SK-N-SH (cell line): ENCODE measurements around the gene SAP30BP.

Source experiments
- CTCF ChIP-seq: fragments of 200-600 bp; sonication (generic); IDR thresholded peaks from 2 replicates; pipeline ENCODE4 v1.6.1; 2017; ENCODE audit warnings: antibody characterized with exemption, mild to moderate bottlenecking, moderate library complexity
- EZH2phosphoT487 ChIP-seq: fragments of 200-600 bp; sonication (generic); IDR thresholded peaks from 2 replicates; pipeline ENCODE4 v1.6.1; 2017; ENCODE audit warnings: low read depth, mixed run types, mild to moderate bottlenecking, antibody characterized with exemption, moderate library complexity, borderline replicate concordance
- JUND ChIP-seq: IDR thresholded peaks from 2 replicates; pipeline ENCODE4 v1.4.0; 2012
- MAX ChIP-seq: IDR thresholded peaks from 2 replicates; pipeline ENCODE4 v1.4.0; 2012; ENCODE audit warnings: low read depth
- MXI1 ChIP-seq: IDR thresholded peaks from 2 replicates; pipeline ENCODE4 v1.6.1; 2012; ENCODE audit warnings: mild to moderate bottlenecking, low read depth, low read length, improper control_type of control experiment
- PBX3 ChIP-seq: IDR thresholded peaks from 2 replicates; pipeline ENCODE4; 2012
- POLR2AphosphoS5 ChIP-seq: IDR thresholded peaks from 2 replicates; pipeline ENCODE4 v1.6.1; 2012; ENCODE audit warnings: low read depth, low read length
- REST ChIP-seq: IDR thresholded peaks from 2 replicates; pipeline ENCODE4 v1.6.1; 2012; ENCODE audit warnings: mild to moderate bottlenecking, low read depth, low read length, moderate library complexity
- TEAD4 ChIP-seq: IDR thresholded peaks from 2 replicates; pipeline ENCODE4 v1.4.0; 2012; ENCODE audit warnings: mild to moderate bottlenecking, borderline replicate concordance; ENCODE audit not compliant: insufficient read depth
- USF1 ChIP-seq: IDR thresholded peaks from 2 replicates; pipeline ENCODE4 v1.4.0; 2012; ENCODE audit warnings: low read depth, borderline replicate concordance
- YY1 ChIP-seq: IDR thresholded peaks from 2 replicates; pipeline ENCODE4 v1.4.0; 2012; ENCODE audit warnings: low read depth, mild to moderate bottlenecking

- TF ChIP-seq JUND = no peak
- TF ChIP-seq POLR2AphosphoS5 = no peak
- no peak for TF ChIP-seq CTCF
- TF ChIP-seq MXI1 = no peak
- TF ChIP-seq PBX3 = no peak
- TF ChIP-seq YY1 = no peak
- TF ChIP-seq EZH2phosphoT487 = no peak
- no peak for TF ChIP-seq REST
- no peak for TF ChIP-seq MAX
- no peak for TF ChIP-seq USF1
- no peak for TF ChIP-seq TEAD4
Observed at GRCh38 chr17:75643643-75644017, 23.5 kb upstream of the SAP30BP start.
